HT1080 (cell line): ENCODE data around the gene CADPS2. TPM values are rescaled to one million over a fixed set of nuclear protein-coding genes. Genes with fewer than 3 reads are reported as not detected.
"Not testable (repeated sequence)": the region's sequence is repeated elsewhere in the genome, so short reads cannot be mapped to it uniquely, and the experiment has no call there.

Experiments used
- DNase-seq: peaks from one replicate; pipeline ENCODE4 v3.0.0-alpha.2; 2015; ENCODE audit warnings: low read depth
- total RNA-seq: library from RNA; depleted of rRNA; stranded (reverse); fragments of >200 nt; shearing (Covaris generic); gene quantifications from 2 replicates; pipeline ENCODE4 v1.2.3, GENCODE V29; 2014

CADPS2 gene
- total RNA-seq, 1 experiment from 2014 or later = 13.0 TPM

DNA sequence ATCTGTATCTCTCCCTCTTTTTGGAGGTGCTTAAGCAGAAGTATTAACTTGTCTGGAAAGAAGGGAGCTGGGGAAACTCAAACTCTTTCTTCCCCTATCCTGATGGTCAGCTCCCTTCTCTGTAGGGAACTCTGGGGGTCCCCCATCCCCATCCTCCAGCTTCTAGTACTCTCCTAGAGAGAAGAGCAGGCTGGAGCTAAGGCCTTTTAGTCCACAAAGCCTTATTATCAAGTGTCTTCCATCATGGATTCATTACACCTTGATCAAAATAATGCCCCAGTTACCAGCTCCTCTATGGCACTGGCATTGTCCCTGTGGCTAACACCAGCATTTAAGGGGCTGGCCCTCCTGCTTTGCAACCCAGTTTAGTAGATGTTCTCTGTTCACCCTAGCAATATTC lies 35.7 kb downstream of the CADPS2 start:
- DNase-seq = no peak

DNA sequence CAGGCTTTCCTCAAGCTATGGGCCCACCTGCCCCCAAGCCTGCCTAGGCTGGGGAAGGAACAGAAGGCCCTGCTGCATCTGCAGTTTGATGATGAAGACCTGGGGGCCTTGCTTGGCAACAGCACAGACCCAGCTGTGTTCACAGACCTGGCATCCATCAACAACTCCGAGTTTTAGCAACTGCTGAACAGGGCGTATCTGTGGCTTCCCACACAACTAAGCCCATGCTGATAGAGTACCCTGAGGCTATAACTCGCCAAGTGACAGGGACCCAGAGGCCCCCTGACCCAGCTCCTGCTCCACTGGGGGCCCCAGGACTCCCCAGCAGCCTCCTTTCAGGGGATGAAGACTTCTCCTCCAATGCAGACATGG lies 36.3 kb downstream of the CADPS2 start:
- DNase-seq = no peak

DNA sequence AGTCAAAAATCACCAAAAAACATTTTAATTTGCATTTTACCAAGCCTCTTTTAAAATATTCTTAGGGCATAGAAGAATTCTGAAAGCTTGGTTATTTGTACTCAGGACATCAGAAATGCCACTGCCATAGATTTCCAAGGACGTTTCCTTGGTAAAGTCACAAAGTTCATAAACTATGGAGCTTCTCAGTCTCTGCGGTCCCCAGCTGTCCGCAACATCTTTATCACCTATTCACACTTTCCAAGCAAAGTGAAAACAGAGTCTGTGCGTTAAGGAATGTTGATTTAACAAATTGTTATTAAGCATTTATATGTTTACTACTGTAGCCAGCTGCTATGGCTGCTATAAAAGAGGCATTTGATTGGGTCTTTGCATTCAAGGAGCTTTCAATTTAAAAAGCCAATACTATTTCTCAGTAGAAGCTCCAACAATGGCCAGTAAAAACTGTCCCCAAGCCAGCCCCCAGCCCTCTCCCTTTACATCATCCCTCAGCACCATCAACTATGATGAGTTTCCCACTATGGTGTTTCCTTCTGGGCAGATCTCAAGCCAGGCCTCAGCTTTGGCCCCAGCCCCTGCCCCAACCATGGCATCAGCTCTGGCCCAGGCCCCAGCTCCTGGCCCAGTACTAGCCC lies 36.8 kb downstream of the CADPS2 start:
- no peak for DNase-seq

DNA sequence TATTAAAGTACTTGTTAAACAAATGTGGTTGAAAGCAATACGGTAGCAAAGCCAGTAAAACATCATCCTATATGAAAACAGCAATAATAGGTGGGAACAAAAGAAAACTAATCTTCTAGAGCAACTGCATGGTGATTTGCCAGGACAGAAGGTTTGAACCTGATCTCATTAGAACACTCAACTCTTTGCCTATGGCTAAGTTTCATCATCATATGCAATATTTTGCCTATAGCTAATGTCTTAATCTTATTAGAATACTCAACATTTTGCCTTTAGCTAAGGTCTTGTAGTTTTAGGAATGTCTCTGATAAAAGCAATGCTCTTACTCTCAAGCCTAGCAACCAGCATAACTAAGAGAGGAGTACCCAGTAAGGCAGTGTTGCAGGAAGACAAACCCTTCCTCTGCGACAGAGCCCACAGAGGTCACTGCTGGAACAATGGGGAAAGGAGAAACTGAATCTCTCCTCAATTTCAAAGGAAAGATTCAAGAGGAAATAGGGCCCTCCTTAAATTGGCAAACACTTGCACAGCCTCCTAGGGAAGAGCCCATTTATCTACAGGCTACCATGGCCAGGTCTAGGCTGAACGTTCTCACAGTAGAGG lies 38.3 kb downstream of the CADPS2 start:
- DNase-seq = no peak

DNA sequence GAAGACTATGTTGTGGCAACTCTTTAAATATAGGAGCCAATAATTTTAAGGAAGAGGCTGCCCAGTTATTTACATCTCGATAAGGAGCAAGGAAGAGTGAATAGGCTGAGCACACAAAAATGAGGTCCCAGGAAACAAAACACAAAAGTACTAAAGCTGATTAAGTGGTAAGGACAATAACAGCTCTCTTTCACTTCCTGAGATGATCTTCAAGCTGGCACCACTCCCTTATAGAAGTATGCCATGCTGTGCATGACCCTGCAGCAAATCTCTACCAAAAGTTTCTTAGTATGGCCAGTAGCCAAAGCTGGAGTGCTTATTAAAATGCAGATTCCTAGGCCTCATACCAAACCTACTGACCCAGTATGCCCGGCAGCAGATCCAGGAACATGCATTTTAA lies 39.7 kb downstream of the CADPS2 start:
- DNase-seq = no peak

DNA sequence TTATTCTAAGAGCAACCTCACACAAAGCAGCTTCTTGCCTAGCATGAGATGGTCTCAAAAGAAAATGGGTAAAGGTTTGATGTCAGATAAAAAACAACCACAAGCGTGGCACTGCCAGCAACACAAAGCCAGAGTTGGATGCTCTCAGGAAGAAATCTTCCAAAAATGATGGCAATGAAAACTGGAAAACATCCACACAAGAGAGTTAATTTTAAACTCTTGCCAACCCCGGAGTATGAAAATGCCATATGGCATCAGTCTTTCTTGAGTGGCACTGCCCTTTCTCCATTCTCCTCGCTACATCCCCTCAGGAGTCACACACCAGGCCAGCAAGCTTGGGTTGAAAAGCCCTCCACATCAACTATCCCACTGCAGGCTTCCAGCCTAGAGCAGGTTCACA lies 41.0 kb downstream of the CADPS2 start:
- no peak for DNase-seq

DNA sequence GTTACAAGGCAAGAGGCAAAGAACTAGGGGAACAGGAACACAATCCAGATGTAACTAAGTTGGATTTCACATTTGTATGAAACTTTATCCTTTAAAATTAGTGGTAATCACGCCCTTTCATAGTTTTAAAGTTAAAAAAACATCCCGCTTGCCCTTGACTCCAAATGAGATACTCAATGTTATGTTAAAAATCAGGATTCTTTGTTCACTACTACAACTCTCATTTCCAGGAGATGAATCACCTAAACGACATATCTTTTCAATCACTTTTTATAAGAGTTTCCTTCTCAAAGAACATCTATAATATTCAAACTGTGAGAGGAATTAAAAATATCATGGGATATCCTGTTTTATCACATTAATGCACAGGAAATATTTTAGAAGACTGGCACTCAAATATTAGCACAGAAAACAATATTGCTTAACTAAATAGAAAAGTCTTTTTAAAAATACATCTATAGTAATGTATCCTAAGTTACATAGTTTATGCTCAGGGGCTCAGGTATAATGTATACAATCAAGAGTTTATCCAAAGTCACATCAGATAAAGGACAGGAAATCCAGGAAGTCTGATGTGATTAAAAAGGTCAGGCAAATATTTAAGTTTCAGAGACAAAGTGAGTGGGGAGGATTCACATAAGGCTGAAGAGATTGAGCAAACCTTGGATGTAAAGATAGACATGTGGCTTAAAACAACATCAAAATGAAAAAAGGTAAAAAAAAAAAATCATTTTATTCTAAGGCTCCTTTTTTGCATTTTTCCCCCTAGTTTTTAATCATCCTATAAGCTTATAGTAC lies 41.9 kb downstream of the CADPS2 start:
- DNase-seq = no peak

DNA sequence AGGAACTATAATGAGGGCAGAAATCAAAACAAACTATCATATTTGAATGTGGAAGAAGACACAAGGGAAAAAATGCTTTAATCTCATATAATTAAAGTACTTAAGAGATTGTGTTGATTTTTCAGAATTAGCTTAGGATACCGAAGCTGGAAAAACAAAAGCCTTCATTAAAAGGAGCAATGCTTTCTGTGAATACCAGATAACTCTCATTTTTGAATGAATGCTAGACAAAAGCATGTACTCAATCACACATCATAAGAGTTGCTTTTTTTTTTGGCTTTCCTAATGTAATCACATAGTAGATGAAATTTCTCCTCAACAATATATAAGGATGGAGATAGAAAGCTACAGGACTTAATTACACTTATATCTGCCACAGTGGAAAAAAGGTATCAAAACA lies 43.3 kb downstream of the CADPS2 start:
- no peak for DNase-seq

DNA sequence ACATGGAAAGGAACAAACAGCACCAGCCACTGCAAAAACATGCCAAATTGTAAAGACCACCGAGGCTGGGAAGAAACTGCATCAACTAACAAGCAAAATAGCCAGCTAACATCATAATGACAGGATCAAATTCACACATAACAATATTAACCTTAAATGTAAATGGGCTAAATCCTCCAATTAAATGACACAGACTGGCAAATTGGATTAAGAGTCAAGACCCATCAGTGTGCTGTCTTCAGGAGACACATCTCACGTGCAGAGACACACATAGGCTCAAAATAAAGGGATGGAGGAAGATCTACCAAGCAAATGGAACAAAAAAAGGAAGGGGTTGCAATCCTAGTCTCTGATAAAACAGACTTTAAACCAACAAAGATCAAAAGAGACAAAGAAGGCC lies 50.0 kb downstream of the CADPS2 start:
- DNase-seq = not testable (repeated sequence)

DNA sequence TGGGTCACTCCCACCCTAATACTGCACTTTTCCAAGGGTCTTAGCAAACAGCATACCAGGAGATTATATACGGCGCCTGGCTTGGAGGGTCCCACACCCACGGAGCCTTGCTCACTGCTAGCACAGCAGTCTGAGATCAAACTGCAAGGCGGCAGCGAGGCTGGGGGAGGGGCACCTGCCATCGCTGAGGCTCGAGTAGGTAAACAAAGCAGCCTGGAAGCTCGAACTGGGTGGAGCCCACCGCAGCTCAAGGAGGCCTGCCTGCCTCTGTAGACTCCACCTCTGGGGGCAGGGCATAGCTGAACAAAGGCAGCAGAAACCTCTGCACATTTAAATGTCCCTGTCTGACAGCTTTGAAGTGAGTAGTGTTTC lies 51.7 kb downstream of the CADPS2 start:
- not testable (repeated sequence) for DNase-seq

DNA sequence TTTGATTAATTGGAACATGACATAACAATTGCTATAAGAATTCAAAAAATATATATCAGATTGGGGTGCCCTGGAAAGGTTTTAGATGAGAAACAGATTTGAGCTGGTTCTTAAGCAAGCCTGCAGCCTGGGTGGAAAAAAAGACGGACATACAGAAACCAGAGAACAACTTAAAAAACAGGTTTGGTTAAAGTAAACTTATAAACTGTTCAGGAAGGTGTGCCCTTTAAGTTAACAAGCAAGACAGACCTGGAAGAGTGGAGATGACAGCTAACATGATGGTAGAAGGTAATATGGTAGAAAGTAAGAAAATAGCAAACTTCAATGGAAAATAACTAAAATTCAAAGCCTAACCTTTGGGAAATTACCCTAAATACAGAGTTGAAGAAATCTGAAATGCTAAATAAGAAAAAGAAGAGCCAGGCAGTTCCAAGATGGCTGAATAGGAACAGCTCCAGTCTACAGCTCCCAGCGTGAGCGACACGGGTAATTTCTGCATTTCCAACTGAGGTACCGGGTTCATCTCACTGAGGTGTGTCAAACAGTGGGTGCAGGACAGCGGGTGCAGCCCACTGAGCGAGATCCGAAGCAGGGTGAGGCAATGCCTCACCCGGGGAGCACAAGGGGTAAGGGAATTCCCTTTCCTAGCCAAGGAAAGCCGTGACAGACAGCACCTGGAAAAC lies 52.2 kb downstream of the CADPS2 start:
- DNase-seq = no peak

DNA sequence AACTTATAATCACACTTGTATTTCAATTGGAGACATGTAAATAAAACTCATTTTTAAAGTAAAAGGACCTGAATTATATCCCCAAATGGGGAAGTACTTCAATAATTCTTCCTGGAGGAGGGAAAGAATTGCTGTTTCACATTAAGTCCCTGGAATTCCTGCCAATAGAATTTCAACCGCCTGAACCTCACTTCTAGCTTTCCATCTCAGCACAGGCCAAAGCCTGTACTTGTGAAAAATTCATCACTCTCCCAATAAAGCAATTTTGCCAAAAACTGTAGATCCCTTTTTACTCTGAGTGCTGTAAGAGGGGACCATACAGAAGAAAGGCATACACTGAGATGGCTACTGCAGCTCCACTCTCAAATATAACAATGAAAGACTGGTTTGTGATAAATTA lies 54.8 kb downstream of the CADPS2 start:
- no peak for DNase-seq

DNA sequence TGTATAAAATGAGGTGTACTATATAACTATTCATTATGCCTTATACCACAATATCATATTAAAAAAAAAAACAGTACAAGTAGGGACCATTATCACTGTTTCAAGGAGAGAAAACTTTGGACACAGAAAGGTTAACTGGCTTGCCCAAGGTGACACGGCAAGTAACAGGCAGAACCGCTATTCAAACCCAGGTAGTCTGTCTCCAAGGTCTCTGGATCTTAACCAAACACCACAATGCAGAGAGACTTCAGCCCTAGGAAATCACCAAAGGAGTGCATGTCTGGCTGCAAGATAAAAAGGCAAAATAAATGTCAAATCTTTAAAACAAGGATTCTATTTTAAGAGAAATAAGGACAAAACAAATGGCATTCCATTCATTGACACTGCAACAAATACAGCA lies 56.3 kb downstream of the CADPS2 start:
- no peak for DNase-seq

DNA sequence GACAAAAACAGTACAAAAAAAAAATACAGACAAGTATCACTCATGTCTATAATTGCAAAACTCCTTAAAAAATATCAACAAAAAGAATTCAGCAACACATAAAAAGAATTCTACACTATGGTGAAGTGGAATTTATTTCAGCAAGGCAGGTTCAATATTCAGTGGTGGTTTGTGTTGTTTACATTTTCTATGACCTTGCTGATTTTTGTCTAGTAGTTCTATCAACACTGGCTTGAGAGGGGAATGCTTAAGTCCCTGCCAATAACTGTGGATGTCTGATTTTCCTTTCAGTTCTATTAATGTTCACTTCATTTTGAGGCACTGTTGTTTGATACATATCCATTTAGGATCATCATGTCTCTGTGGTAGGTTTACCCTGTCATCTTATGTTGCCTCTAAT lies 58.5 kb downstream of the CADPS2 start:
- no peak for DNase-seq

DNA sequence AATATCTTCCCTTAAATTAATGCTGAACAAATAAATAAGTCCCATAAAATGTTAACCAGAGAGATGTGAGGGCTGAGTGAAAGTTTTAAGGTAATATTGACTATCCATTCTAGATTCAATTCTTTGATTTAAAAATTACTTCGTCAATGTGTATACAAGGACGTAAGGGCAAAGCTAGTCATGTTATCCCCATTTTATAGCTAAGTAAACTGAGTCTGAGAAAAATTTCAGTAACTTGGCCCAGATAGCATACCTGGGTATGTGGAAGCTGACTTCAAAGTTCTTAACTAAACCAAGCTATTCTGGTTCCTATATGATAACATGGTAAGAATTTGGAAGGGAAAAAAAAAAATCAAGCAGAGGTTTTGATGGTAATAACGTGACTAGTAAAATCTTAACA lies 72.4 kb downstream of the CADPS2 start:
- DNase-seq = no peak

DNA sequence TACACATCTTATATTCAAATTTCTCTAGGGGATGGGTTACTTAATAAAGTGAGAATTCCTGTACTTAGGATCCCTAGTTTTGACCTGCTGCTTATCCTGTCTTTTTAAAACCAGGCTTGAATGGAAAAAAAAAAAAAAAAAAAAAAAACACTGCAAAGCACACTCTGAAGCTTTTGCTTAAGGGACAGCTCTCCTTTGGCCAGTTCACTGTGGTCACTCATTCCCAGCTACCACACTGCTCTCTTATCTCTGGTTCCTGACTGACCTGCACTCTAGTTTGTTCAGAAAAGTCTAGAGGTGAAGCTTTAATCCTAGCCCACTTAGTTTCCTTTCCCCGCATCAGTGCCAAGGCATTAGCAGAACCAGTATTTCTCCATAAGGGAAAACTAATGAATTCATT lies 82.4 kb downstream of the CADPS2 start:
- DNase-seq = no peak

DNA sequence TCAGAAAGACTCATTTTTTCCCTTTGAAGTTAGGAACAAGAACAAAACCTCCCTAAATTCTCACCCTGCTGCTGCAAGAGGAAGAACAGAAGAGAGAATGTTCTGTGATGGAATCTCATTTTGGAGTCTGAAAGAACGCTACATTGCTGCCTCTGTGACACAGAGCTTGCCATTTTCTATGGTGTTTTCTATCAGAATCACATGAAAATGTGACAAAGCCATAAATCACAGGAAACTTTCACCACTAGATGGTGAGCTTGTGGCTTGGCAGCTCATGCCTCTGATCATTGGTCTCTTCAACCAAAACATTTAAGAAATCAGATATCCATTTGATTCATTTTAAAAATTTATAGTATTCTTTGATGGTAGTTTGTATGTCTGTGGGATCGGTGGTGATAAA lies 82.9 kb downstream of the CADPS2 start:
- peak; percentile 50 for DNase-seq

DNA sequence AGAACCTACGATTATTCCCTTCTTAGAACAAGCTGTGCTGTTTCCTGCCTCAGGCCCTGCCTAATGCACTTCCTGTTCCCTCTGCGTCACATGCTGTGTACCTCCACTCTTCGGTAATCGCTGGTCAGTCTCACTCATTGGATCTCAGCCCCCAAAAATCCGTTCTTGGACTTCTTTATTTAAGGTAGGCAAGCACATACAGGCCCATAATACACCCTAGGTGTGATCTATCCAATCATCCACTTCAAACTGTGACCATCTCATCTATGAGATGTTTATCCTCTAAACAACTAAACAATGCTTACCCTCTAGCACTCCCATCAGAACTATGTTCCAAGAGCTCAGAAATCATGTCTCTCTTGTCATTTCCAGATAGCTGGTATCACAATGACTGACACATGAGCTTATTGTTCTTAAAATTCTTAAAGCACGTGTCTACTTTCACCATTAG lies 83.9 kb downstream of the CADPS2 start:
- DNase-seq = no peak

DNA sequence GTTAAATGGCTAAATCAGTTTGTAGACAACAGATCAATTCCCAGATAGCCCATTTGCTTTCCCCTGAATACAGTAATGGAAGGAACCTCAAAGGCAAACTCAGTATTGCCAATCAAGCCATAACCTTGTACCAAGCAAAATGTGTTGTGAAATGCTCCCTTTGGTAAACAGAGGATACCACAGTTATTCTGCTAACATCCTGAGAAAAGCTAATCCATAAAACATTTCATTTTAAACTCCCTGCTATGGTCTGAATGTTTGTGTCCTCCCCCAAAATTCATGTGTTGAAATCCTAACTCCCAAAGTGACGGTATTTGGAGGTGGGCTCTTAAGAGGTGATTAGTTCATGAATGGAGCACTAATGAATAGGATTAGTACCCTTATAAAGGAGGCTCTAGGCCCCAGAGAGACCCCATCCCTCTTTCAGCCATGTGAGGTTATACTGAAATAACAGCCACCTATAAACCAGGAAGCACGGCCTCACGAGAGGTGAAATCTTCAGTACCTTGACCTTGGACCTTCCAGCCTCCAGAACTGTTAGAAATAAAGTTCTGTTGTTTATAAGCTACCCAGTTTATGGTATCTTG lies 94.2 kb downstream of the CADPS2 start:
- no peak for DNase-seq

DNA sequence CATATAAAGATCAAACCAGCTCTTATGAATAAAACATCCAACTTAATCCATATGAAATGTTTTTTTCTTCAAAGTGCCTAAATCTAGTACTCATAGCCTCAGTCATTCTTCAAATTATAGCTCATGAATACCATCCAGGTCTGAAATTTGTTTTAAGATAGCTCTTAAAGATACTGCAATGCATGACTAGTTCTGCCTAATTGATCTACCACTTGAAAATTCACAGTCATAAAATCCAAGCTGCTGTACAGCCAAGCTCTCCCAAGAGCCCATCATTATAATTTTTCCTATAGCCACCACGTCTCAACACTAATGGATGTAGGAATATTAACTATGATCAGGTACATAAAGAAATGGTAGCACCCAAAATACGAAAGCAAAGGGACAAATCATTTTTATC lies 95.7 kb downstream of the CADPS2 start:
- no peak for DNase-seq

DNA sequence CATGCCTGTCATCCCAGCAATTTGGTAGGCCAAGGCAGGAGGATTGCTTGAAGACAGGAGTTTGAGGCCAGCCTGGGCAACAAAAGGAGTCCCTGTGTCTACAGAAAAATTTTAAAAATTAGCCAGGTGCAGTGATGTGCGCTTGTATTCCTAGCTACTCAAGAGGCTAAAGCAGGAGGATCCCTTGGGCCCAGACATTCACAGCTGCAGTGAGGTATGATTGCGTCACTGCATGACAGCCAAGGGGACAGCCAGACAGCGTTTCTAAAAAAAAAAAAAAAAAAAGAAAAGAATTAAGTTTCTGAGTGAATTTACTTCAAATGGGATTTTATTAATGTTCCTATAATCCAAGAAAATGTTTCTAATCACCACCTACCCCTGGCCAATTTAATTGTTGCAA lies 96.1 kb downstream of the CADPS2 start:
- no peak for DNase-seq

DNA sequence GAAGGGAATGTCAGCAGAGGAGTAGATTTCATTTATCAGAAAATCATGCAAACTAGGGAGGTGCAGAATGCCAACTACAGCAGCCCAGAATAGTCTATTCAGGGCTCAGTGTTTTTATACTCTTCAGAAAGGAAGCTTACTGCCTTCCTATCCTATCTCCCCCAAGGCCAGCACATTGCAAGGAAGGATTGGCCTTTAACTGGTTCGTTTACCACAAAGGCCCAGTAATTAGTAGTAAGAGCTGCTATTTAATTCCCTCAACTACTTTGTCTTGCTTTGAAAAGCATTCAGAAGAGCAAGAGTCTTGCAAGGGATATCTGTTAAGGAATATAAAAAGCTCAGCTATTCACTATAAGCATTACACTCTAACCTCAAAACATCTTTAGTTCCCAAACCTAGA lies 97.1 kb downstream of the CADPS2 start:
- no peak for DNase-seq
